Endothelial cell of umbilical vein (primary cell): ENCODE measurements around the gene XPNPEP2.

Source experiments
- CTCF ChIP-seq, 2 donors: IDR thresholded peaks; 1 replicate in 1 of 2; 2 replicates in 1 of 2; pipeline ENCODE4 v1.5.1; 2011; ENCODE audit warnings: low read length in 2 of 2, mild to moderate bottlenecking in 2 of 2, moderate library complexity in 2 of 2, control low read depth in 1 of 2, inconsistent platforms in 1 of 2, low read depth in 1 of 2; ENCODE audit not compliant: insufficient read depth in 1 of 2; ENCODE audit errors: extremely low read depth in 1 of 2
- EZH2 ChIP-seq: IDR thresholded peaks from 2 replicates; pipeline ENCODE4 v1.6.1; 2012; ENCODE audit warnings: borderline replicate concordance, low read depth, mild to moderate bottlenecking, moderate library complexity, low read length, inconsistent platforms; ENCODE audit not compliant: severe bottlenecking
- FOS ChIP-seq: IDR thresholded peaks from 2 replicates; pipeline ENCODE4 v1.6.1; 2011; ENCODE audit warnings: mild to moderate bottlenecking, low read length, moderate library complexity, borderline replicate concordance; ENCODE audit not compliant: insufficient read depth
- GATA2 ChIP-seq: IDR thresholded peaks from 2 replicates; pipeline ENCODE4 v1.7.0; 2011; ENCODE audit warnings: low read depth, mild to moderate bottlenecking, moderate library complexity, mixed read lengths, low read length; ENCODE audit not compliant: insufficient read length, insufficient read depth
- JUN ChIP-seq: IDR thresholded peaks from 2 replicates; pipeline ENCODE4 v1.6.1; 2011; ENCODE audit warnings: borderline replicate concordance, low read depth; ENCODE audit not compliant: insufficient read length, insufficient read depth
- MYC ChIP-seq: IDR thresholded peaks from one replicate; pipeline ENCODE4 v1.6.1; 2011; ENCODE audit warnings: mild to moderate bottlenecking, low read depth, low read length
- POLR2A ChIP-seq: IDR thresholded peaks from 2 replicates; pipeline ENCODE4 v1.6.1; 2012; ENCODE audit warnings: low read depth, mild to moderate bottlenecking, control low read depth, low read length
- POLR2AphosphoS5 ChIP-seq: IDR thresholded peaks from 2 replicates; pipeline ENCODE4 v1.6.1; 2012; ENCODE audit warnings: low read depth, mild to moderate bottlenecking, control low read depth, low read length, moderate library complexity; ENCODE audit not compliant: insufficient read depth
- TF ChIP-seq, protein P1 (sequence below): IDR thresholded peaks from 2 replicates; pipeline ENCODE4 v1.6.1; 2011; ENCODE audit not compliant: insufficient read depth, insufficient read length

DNA sequence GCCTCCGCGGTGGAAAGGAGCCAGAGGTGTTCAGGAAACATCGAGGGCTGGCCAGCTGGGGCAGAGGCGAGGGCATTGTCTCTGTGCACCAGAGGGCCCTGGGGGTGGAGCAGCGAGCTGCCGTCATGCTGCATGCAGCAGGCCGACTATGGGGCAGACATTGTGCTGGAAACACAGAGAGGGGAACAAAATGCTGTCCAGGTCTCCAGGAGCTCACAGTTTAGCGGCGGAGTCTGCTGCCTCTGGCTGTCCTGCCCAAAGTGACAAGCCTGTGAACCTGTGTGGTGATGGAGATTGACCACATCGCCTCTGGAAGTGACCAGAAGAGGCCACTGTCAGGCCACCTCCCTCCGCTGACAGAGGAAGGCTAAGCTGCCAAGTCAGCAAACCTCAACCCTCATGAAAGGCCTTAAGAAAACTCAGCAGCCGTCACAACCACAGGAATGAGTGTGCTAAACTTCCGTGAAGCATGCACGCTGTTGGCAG is 20.8 kb downstream of the XPNPEP2 start:
- TF ChIP-seq CTCF (IDR thresholded peaks at IDR 0.05; ENCODE audit: extremely low read depth in 1 of 2, insufficient read depth in 1 of 2, low read depth in 1 of 2, low read length in 2 of 2) (no peak), POLR2AphosphoS5 (no peak), POLR2A (no peak), JUN (no peak), GATA2 (no peak), MYC (no peak), EZH2 (no peak), FOS (no peak)
- TF ChIP-seq, protein P1, sequence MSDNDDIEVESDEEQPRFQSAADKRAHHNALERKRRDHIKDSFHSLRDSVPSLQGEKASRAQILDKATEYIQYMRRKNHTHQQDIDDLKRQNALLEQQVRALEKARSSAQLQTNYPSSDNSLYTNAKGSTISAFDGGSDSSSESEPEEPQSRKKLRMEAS: no peak
